ENCODE results near the gene TRAM2.

TRAM2 gene

DNA sequence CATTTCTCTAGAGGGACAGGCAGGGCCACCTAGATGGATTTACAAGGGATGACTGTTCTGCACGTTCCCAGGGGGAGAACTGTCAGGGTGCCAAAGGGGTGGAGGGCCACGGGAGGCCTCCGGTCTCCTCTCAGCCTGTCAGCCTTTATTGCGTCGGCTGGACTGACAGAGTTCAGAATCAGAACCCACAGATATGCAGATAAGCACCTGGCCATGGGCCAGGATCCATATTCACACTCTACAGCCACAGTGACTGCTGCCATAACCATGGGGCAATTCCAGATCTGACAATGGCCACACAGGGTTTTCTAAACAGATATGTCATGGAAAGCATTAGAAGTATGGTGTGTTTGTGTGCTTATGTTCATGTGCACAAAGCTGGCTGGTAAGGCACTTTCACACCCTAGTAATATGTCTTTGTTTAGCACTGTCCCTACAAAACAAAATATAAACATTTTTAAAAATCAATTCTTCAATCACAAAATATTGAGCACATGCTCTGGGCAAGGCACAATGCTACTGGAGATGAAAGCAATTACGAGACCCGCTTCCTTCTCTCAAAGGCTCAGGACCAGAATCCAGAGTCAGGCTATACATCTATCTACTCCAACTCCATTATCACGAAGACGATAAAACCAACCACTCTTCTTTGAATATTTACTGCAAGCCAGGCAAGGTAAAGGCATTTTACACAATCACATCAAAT, 29.1 kb downstream of the TRAM2 start:
- peak in 1 of 56 donors; percentile 4 for DNase-seq

DNA sequence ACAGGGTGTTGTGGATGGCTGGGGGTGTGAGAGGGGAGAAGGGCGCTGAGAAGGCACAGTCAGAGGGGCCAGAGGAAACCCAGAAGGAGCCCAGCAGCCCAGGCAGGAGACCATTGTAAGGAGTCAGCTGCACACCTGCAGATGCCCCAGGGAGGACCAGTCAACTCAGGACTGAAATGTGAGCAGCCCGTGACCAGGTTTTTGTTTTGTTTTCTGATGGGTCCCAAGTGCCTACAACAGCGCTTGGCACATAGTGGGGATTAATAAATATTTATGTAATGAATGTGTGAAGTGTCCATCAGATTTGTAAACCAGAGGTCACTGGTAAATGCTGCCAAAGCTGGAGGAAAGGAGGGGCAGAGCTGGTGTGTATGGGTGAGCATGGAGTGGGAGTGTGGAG, 30.2 kb downstream of the TRAM2 start:
- no peak for DNase-seq

DNA sequence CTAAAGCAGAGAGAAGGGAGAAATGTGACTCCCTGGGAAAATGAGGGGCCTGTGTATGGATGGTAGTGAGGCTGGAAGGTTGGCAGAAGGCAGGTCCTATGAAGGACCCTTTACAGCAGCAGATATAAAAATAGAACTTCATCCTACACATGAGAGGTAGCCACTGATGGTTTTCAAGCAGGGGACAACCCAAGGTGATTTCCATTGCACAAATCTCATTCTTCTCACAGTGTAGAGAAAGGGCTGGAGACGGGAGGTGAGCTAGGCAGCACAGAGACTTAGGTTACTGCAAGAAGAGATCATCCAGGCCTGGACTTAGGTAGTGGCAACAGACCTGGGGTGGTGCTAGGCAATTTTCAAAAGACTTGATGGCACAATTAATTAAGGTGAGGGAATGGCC, 30.7 kb downstream of the TRAM2 start:
- DNase-seq = no peak

DNA sequence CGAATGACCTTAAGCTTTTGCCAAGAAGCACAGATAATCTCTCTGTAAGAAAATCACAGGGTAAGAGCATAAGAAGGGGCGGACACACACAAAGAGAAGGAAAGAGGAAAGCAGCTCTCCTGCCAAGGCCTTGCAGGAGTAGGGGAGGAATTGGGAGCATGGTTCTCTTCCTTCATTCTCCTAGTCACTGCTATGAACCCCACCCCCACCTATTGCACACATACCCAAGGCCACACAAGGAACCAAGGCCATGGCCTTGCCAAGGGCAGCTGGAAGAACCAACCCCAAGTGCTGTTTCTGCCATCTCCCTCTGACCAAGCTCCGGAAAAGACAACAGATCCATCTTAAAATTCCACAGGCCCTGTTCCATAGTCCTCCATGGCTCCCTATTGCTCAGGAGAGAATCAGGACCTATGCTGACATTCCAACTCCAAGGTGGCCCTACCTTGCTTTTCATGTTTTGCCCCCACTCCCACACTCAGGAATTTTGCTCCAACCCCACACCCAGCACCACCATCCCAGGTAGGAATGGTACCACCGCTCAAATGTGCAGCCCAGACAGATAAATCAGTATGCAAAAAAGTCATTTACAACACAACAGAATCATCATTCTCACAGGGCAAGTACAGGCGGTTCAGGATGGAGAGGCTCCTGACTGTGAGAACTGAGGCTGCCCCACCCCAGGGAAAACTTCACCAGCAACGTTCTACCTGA, 31.3 kb downstream of the TRAM2 start:
- no peak for DNase-seq

DNA sequence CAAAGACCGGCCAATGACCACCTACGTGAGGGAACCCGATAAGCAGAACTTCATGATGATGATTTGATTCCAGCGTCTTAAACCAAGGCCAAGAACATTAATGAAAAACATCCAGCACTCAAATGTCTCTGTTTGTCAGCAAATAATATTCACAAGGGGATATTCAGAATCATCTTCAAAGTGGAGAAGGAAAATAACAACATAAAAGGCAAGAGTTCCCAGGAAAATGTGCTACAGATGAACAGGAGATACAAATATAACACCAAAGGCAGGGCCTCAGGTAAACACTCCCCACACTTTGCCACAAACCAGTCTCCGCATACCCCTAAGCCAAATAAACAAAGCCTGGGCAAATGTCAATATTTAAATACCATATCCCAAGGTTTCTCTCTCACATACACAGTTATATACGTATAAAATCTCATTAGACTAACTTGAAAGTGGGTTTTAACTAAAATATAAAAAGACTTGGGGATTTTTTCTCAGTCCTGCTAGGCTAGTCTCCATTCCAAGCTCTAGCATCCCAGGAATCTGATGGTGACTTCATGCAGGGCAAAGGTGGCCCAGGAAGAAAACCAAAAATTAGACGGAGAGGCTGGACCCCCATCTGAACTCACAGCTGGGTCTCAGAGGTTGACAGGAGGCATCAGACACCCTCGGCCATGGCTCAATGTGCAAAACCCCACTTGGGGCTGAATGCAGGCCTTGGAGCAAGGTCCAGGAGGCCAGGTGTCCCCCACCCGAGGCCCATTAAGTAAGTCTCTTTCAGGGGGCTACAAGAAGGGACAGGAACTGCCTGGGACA, 32.1 kb downstream of the TRAM2 start:
- DNase-seq = no peak

DNA sequence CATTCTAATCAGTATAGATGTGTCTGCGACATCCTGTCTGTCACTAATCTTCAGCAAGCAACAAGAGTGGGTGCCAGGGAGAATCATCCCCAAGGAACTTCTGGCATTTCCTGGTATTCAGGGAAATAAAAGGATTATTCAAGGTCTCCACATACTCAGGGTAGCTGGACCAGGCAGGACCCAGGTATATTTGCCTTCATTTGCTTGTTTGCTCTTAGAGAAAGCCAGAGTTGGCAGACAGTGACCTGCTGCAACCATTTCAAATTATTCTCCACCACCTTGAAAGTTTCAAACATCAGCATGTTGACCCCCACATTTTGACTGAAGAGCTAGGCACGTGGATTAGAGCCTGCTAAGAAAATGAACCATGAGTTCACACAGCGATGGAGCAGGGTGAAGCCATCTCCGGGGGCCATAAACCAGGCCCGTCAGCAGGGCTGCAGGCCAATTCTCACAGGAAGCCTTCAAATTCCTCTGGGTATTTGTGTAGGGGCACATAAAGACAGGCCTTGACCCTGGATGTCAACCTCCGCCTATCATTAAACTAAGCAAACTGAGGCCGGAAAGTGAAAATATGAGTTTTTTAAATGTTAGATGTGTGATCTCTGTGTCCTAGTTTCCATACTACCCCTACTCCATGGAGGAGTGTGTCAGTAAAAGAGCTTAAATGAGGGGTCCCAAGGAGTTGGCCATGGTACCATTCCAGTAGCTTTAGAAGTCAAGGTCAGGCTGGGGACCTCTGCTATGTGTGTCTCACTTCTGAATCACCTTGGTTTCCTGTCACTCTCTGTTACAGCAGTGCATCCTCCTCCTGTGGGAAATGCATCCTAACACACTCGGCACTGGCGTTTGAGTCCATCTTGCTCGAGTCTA, 32.9 kb downstream of the TRAM2 start:
- no peak for DNase-seq

DNA sequence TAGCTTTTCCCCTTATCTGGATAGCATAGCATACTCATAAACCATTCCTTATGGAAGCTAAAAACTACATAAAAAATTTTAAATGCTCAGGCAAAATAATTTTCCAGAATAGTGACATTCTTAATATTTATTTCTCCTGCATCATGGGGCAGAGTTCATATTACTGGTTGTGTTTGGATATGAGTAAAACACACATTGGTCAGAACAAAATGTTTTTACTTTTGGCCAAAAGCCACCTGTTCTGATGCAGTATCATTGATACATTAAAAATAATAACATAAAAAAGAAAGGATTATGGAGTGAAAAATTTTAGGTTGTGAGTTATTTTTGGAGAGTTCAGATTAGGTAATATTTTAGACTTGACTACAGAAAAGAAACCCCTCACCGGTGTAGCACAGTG, 33.6 kb downstream of the TRAM2 start:
- DNase-seq = no peak

DNA sequence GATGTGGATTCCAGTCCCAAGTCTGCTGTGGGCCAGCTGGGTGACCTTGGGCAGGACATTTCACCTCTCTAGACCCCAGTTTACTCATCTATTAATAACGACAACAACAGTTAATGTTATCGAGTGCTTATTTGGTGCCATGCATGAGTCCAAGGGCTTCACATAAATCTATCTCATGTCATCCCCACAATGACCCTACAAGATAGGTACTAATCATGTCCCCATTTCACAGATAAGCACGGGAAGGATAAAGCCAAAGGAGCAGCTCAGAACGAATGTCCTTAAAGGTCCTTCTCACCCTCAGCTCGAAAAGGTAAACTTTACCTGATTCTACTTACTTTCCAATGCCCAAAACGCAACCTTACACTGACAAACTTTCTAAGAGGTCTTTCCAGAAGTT, 35.7 kb downstream of the TRAM2 start:
- no peak for DNase-seq

DNA sequence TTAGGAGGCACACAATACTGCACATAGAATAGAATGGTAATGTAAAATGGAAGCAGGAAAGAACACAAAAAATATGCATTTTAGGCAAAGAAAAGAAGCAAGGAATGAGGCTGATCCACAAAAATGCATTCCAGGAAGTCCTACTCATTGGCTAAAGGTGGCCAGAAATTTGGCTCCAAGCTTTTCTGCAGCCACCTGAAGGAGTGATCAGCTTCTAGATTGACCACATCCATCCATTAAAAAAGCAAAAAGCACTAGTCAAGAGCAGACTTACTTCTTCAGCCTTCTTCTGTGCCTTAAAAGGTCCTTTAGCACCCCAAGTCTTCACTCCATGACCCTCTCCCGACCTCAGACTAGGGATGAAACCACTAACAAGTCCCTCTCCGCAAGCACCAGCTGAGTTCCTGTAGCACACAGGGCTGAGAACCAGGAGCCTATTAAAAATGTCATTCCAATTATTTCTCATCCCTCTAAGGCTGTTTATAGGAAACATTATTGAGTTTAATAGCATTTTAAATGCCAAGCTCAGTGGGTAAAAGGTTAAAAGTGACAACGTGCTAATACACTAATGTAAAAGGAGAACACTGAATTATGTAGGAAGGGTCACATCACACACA, 36.5 kb downstream of the TRAM2 start:
- DNase-seq = no peak

DNA sequence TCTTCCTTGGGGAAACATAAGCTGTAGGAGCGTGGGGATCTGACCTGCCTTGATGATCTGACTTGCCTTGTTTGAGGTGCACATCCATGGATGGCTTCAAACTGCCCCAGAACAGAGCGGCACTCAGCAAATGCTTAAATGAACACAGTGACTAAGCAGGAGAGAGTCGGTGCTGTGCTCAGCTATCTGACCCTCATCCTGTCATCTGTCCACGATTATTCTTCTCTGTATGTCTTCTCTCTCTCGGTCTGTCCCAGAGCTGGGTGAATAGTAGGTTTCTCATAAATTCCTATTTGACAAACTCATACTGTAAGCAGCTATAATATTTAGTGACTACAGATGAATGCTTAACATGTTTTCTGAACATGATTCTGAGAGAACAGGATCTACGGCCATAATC, 37.3 kb downstream of the TRAM2 start:
- no peak for DNase-seq

DNA sequence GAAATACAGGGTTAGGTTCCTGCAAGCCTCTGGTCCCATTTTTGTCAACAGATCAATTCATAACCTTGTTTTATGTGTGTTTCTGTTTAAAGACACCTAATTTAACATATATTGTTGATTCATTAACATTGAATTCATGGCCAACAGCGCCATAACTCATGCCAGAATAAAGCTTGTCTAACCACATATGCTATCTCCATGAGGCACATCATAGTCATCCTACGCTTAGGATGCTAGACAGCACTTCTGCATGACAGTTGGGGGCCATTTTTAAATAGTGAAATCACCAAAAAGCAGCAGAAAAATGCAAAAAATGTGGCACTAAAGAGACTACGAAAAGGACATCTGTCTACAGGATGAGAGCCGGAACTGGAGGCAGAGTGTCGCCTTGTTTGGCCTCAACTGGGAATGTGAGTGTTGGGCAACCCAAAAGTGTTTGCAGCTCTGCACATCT, 37.9 kb downstream of the TRAM2 start:
- no peak for DNase-seq

DNA sequence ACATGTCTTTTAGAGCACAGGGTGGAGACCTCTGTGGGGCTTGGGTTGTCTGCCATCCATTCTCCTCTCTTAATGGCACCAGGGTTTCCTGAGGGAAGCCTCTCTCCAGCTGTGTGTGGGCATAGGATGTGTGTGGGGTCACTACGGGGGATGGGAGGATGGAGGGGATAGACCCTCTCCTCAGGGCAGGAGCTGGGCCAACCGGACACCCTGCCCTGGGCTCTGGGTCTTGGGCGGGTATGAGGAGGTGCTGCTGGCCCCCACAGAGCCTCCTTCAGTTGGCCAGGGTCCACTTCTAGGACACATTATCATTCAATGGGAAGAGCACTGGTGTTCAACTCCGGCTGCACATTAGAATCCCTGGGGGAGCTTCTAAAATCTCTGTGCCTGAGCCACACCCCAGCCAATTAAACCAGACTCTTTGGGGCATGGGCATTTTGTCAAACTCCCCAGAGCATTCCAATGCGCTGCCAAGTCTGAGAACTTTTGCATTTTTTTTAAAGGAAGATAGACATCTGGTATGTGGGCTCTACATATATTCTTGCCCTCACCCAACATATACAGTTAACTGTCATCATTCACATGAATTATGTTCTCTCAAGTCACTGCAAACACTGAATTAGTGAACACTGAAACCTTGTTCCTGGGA, 38.5 kb downstream of the TRAM2 start:
- DNase-seq = no peak

DNA sequence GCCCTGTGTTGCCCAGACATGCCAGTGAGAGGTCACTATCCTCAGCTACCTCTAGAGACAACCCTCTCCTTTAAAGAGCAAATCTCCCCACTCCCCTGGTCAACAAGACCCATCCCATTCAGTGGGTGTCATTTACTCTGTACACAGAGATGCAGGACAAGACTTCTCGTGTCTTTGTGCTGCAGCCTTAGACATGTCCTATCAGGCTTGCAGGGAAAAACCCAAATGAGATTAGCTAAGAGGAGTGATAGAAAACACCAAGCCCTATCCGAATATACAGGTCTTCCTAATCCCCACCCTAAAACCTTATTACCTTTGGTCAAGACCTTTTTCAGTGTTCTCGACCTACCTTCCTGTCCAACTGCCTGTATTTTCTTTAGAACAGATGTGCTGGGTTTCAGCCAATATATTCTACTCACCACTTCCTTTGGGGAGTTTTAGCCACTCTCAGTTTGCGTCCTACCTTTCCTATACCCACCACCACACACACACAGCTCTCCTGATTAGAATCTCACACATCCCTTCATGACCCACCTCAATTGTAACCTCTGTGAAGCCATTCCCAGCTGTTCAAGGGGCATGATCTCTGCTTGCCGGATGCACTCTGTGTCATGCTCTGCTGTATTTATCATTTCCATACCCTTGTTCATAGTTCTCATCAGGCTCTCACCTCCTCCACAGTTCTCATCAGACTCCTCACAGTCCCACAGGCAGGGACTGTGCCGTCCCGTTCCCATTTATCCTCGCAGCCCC, 39.7 kb downstream of the TRAM2 start:
- DNase-seq = no peak

DNA sequence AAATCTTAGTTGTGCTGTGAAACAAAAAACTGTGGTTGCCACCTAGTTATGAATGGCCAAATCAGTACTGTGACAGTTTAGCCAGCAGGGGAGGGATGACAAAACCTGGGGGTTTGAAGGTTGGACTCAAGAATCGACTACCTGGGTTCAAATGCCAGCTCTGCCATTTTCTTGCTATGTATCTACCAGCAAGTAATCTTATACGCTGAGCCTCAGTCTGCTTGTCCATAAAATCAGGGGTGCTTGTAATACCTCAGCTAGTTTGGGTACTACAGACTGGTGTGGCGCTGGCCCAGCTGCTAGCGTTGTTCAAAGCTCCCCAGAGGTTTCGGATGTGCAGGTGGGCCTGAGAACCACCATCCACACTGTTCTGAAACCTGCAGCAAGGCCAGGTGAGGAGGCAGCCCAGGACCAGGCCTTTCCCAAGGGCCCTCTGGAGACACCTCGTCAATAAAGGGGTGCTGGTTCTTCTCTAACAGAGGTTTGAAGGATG, 40.4 kb downstream of the TRAM2 start:
- no peak for DNase-seq

DNA sequence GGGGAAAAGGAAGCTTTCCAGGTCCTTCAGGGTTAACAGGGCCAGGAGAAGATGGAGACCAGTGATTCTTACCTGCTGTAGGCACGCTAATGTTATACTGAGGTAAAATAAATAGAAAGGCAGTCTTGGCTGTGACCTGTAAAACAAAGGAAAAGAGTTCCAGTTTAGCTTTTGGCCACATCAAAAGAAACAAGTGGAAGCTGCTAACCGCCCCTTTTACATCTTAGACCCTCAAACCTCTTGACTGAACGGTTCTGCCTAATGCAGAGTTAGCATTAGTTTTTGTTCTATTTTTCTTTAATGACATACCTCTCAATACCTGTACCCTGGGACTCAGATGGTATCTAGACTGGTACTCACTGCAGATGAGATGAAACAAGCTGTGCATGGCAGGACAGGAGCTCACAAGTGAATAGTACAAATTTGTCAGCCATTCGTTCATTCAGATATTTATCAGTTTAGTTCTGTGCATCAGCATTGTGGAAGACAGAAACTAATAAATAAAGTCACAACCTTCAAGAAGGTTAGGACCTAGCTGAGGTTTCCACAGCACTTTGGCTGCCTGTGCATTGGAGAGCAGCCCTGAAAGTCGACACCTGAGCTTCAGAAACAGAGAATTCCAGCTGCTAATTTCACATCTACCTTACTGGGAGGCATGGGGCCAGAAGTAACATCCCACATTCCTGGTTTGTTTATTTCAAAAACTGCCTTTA, 41.0 kb downstream of the TRAM2 start:
- DNase-seq = no peak

DNA sequence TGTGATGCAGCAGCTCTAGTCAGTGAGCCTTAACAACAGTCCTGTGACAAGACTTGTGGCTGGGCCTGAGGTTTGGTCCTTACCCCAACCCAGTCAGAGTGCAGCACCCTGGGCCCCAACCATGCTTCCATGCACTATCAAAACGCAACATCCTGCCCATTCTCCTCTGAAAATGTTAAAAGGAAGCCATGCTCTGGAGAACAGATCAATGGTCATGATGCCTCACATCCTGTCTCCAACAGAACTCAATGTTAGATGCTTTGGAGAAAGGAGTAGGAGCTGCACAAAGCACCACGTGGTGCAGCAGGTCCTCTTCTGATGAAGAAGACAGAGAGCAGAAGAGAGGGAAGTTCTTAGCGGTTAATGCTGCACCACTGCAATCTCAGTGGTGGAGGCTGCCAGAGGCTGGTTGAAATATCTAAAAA, 41.9 kb downstream of the TRAM2 start:
- DNase-seq = no peak

DNA sequence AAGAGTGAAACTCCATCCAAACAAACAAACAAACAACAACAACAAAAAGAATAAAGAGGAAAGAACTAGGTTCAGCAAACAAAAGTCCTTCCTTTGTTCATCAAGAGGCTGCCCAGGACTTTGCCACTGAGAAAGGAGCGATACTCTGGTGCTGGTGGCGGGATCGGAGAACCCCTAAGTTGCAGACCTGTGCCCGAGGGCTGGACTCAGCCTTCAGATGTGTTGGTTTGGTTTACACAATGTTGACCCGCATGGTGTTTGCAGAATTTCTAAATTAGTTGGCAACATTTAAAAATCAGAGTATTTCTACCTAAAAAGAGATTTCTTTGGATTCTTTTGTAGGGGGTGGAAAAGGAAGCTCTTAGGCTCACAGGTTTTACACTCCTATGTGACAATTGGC, 42.5 kb downstream of the TRAM2 start:
- DNase-seq = no peak

DNA sequence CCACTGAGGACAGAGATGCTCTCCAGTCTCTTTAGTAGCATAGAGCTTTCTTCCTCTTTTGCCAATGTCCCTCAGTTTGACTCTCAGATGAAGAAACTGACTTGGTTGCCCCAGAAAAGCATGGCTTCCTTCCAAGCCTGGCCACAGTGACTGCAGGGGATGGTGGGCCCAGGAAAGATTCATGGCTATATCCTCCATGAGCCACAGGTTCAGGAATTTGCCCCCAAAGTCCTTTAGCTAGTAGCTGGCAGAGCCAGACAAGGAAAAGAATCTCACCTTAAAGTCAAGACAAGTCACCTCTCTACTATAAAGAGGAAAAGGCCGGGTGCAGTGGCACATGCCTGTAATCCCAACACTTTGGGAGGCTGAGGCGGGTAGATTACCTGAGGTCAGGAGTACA, 43.4 kb downstream of the TRAM2 start:
- DNase-seq = no peak

DNA sequence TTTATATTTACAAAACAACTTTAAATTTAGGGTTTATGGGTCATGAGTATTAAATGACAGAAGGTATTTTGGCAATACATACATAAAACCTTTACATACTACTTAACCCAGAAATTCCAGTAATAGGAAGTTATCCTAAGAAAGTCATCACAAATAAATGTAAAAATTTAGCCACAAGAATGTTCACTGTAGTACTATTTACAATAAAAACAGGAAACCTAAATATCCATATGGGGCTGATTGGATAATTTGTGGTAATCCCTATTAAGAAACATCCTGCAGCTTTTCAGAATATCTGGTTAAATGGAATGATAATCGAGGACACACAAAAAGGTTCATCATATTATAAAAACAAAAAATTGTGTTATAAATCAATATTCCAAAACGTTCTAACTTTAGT, 44.4 kb downstream of the TRAM2 start:
- no peak for DNase-seq
